ENCODE measurements around the gene SLC39A9.
A peak's percentile ranks its signal among the peaks of the same experiment; 100 is the strongest.

Gene SLC39A9, protein sequence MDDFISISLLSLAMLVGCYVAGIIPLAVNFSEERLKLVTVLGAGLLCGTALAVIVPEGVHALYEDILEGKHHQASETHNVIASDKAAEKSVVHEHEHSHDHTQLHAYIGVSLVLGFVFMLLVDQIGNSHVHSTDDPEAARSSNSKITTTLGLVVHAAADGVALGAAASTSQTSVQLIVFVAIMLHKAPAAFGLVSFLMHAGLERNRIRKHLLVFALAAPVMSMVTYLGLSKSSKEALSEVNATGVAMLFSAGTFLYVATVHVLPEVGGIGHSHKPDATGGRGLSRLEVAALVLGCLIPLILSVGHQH

DNA sequence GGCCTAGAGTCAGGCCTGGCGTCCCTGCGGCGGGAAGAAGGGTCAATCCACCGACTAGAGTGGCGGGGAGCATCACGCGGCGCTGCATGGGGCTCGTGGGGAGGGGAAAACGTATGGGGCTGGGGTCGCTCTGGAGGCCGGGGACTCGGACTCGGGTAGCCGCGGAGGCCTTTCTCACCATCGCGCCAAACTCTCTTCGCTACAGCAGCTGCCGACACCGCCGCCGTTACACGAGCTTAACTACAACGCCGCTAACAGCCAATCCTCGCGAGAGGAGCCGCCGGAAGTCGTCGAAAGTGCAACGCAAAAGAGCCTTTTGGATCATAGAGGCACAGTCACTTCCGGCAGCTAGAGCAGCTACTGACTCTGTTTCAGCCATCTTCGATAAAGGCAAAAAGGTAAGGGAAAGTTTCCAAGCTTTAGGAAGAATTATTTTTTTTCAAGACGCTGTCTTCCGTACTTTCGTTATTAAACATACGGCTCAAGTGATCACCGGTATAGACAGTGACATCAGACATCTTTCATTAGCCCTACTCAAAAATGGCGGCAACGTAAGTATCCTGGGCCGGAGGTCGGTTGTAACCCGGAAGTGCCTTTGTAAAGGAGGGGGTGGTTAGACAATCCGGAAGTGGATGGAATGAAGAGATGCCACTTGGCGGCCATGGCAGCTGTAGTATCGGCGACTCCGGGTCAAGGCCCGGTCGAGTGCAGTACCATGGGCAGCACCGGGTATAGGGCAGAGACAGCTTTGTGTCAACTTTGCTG lies at the start of gene SLC39A9, which contains the start of gene ERH:
TSS of gene SLC39A9 (plus strand) at position 640 of the 765 bp plus-strand sequence. CDS start 678 bp downstream, outside the sequence.
TSS of gene ERH (minus strand) at position 247 of the 765 bp plus-strand sequence. CDS start at position 181, 66 bp downstream.
- Mint-ChIP-seq H3K9me3 (no peaks in the 10 kb centered on the region), H3K27ac (peak within 1 kb of the TSS; percentile 95), H3K27me3 (no peaks in the 10 kb centered on the region), H3K4me3 (peak within 1 kb of the TSS; percentile 89), H3K4me1 (ENCODE audit: low read depth) (peaks cover 29% of the 10 kb centered on the region), H3K36me3 (ENCODE audit: low read depth) (peaks cover 48% of the 10 kb centered on the region)
- intact Hi-C loops (cut with micrococcal nuclease) = loop anchor here (1.0 kb wide), 1 partner anchor 62 kb away; no protein-coding TSS in a partner anchor

DNA sequence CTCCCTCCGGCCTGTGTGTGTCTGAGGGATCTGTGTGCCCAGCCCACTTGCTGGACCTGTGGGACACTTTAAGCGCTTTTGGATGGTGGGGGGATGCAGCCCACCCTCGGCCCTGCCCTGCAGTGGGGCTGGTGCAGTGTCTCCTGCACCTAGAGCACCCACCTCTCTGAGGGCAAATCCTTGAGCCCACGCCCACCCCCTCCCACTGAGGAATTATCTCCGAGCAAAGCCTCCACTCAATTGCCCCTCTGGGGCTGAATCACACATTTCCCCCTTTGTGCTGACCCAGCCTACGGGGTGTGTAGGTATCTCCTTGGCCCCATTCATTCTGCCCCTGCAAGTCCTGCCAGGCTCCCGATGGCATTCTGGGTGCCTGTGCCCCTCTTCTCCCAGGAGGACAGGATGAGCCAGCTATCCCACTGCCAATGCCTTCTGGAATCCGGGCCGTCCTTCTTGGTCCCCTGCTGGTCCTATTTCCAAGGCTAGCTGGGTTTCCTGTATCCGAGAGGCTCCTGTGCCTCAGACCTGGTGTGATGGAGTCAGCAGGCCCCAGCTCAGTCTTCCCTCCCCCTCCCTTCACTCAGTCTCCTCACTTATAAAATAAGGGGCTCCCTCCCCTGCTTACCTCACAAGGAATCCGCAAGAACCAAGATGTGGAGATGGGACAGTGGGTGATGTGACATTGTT lies 49.3 kb upstream of the SLC39A9 start:
- H3K9me3 Mint-ChIP-seq = no peaks in the 10 kb centered on the region
- H3K27ac Mint-ChIP-seq = no peak overlapping the region
- H3K36me3 Mint-ChIP-seq (ENCODE audit: low read depth) = no peaks in the 10 kb centered on the region
- H3K4me3 Mint-ChIP-seq = no peak overlapping the region
- intact Hi-C loops (cut with micrococcal nuclease) = loop anchor here (10.0 kb wide), 1 partner anchor 104 kb away; no protein-coding TSS in a partner anchor
- peaks cover 33% of the 10 kb centered on the region for H3K4me1 Mint-ChIP-seq (ENCODE audit: low read depth)
- peaks cover 16% of the 10 kb centered on the region for H3K27me3 Mint-ChIP-seq

DNA sequence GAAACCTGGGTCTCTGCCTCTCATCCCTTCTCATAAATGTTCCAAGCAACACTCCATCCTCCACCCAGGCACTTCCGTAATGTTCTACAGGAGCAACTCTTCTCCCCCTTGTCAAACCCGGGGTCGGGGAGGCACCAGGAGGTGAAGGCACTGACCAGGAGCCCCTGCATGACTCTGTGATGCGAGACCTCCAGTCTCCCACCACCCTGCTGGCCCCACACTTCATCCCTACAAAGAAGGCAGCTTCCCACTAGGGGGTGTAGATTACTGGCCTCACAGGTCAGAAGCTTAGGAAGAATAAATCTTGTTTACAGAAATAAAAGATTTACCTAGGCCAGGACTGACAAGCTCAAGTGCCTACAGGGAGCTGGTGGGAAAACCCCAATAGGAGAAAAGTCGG lies 47.6 kb upstream of the SLC39A9 start:
- Mint-ChIP-seq H3K27me3 (peaks cover 14% of the 10 kb centered on the region), H3K4me1 (ENCODE audit: low read depth) (peaks cover 38% of the 10 kb centered on the region), H3K27ac (peak overlapping the region; percentile 26), H3K4me3 (no peak overlapping the region), H3K9me3 (no peaks in the 10 kb centered on the region), H3K36me3 (ENCODE audit: low read depth) (no peaks in the 10 kb centered on the region)
- intact Hi-C loops (cut with micrococcal nuclease) = no loop called here

DNA sequence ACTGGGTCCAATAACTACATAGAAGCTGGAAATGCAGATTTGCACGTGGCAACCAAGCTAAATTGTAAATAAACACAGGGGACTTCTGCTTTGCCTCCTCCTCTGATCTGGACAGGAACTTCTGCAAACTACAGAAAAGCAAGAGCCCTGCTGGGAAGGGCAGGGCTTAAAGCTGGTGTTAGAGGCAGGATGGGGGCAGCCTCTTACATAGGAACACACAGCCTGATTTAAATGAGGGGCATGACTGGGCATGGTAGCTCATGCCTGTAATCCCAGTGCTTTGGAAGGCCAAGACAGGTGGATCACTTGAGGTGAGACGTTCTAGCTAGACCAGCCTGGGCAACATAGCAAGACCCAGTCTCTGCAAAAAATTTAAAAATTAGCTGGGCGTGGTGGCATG lies 47.1 kb upstream of the SLC39A9 start:
- no peaks in the 10 kb centered on the region for H3K36me3 Mint-ChIP-seq (ENCODE audit: low read depth)
- peak overlapping the region; percentile 26 for H3K27ac Mint-ChIP-seq
- peaks cover 14% of the 10 kb centered on the region for H3K27me3 Mint-ChIP-seq
- H3K4me3 Mint-ChIP-seq = no peak overlapping the region
- no peaks in the 10 kb centered on the region for H3K9me3 Mint-ChIP-seq
- intact Hi-C loops (cut with micrococcal nuclease) = no loop called here
- peaks cover 38% of the 10 kb centered on the region for H3K4me1 Mint-ChIP-seq (ENCODE audit: low read depth)

DNA sequence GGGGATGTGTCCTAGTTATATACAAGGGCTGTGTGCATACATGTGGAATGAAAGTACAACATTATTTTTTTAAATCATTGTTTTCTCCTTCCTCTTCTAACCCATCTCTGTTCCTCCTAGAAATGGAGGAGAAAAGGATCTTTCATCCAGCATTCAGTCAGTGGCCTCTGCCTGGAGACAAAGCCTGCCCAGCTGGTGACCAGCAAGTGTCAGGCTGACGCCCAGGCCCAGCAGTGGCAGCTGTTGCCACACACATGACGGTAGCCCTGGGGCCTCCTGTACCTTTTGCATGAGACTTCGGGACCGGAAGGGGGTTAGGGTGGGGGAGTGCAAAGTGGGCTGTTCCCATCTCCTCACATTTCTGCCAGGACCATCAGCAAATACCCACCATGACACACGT lies 46.6 kb upstream of the SLC39A9 start:
- intact Hi-C loops (cut with micrococcal nuclease) = no loop called here
- peaks cover 38% of the 10 kb centered on the region for H3K4me1 Mint-ChIP-seq (ENCODE audit: low read depth)
- H3K27me3 Mint-ChIP-seq = peaks cover 14% of the 10 kb centered on the region
- no peaks in the 10 kb centered on the region for H3K9me3 Mint-ChIP-seq
- no peak overlapping the region for H3K4me3 Mint-ChIP-seq
- H3K27ac Mint-ChIP-seq = peak overlapping the region; percentile 26
- no peaks in the 10 kb centered on the region for H3K36me3 Mint-ChIP-seq (ENCODE audit: low read depth)

DNA sequence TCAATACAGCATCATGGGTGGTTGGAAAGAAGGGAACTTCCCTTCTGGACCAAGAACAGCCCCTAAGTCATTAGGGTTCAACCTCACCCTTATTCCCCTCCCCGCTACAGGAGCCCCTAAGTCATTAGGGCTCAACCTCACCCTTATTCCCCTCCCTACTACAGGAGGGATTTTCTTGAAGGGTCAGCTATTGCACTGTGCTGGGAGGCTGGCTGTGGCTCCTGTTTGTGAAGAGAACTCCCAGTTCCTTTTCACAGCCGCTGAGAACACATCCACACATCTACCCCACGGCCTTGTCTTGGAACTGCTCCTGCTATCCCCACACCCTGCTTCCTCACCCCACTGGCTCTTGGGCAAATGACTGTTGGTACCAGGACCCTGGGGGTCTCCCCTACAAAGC lies 45.3 kb upstream of the SLC39A9 start:
- Mint-ChIP-seq H3K4me1 (ENCODE audit: low read depth) (peaks cover 38% of the 10 kb centered on the region), H3K36me3 (ENCODE audit: low read depth) (no peaks in the 10 kb centered on the region), H3K27ac (peak overlapping the region; percentile 26), H3K4me3 (no peak overlapping the region), H3K27me3 (peaks cover 11% of the 10 kb centered on the region), H3K9me3 (no peaks in the 10 kb centered on the region)
- intact Hi-C loops (cut with micrococcal nuclease) = no loop called here

DNA sequence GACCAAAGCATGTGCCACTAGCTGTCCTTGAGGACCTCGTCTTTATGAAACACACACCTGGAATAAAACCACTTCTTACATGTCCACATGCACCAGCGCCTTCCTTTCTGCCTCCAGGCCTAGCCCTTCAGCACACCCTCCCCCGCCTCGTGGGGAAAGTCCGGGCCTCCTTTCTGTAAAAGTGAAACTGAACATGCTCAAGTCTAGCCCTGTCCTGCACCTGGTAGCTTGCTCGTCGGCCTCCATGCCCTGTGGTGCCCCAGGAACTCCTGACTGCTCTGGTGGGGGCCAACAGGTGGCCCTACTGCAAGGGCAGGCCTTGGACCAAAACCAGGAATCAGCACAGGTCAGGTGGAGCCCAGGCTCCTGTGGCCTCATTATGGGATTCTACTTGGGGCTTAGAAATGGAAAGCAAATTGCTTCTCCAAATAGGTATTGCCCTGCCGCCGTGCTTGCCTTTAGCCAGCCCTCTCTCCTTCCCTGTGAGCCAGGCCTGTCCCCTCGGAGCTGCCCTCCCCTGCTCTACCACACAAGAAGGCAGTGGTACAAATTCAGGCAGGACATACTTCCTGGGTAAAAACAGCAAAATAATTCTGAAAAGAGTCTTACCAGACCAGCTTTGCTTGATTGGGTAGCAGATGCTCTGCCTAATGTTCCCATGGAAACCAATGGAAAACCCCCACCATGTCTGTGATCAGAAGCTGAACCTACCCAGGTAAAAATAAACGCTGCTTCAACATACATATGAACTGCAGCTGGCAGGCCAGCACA lies 43.9 kb upstream of the SLC39A9 start:
- intact Hi-C loops (cut with micrococcal nuclease) = no loop called here
- Mint-ChIP-seq H3K27me3 (peaks cover 13% of the 10 kb centered on the region), H3K4me3 (no peak overlapping the region), H3K4me1 (ENCODE audit: low read depth) (peaks cover 38% of the 10 kb centered on the region), H3K27ac (no peak overlapping the region), H3K36me3 (ENCODE audit: low read depth) (no peaks in the 10 kb centered on the region), H3K9me3 (no peaks in the 10 kb centered on the region)

DNA sequence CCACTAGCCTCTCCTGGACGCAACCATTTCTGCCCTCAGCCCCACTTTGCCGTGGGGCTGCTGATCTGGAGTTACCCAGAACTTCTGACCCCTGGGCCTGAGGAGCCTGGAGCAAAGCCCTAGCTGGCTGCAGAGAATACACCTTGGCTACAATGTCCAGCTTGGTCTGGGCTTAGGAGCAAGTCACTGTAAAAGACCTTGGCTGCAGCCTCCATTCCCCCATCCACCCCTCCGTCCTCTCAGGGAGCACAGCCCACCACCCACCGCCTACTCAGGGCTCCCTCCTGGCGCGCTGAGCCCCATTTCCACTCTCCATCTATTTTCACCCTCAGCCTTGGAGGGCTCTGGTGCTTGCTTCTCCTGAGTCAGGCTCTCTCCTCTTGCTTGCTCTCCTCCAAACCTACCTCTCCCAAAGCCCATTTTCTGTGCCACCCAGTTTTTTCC lies 43.3 kb upstream of the SLC39A9 start:
- no peak overlapping the region for H3K4me3 Mint-ChIP-seq

DNA sequence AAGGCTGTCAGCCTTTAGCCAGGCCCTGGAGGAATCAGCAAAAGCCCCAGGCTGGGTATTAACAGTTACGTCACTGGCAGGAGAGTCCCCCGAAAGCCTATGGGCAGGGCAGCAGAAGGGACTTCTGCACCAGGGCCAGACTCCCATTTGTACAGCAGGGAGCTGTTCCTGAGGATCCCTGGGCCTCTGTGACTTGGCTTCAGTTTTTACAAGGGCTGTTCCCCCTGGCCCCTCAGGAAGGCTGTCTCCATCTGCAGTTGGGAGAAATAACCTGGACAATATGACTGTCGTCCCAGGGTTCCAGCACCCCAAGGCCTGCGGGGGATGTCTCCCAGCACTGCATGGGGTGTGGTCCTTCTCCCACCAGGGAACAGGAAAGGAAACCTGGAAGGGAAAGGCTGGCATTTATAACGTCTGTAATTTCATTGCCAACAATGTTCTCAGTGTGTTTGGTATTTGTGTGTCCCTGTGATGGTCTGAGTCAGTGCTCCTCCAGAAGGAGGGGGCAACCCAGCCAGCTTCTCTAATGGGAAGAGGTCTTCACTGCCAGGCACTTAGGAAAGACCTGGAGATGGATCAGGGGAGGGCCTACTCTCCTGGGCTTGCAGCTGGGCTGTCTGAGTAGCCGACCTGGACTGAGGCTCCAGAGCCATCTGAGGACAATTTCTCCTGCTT lies 42.7 kb upstream of the SLC39A9 start:
- H3K9me3 Mint-ChIP-seq = no peaks in the 10 kb centered on the region
- no peak overlapping the region for H3K27ac Mint-ChIP-seq
- H3K27me3 Mint-ChIP-seq = peaks cover 14% of the 10 kb centered on the region
- no peaks in the 10 kb centered on the region for H3K36me3 Mint-ChIP-seq (ENCODE audit: low read depth)
- intact Hi-C loops (cut with micrococcal nuclease) = no loop called here
- no peak overlapping the region for H3K4me3 Mint-ChIP-seq
- H3K4me1 Mint-ChIP-seq (ENCODE audit: low read depth) = peaks cover 34% of the 10 kb centered on the region

More for the DNA sequence above, 43.3 kb upstream of the SLC39A9 start:
- peaks cover 13% of the 10 kb centered on the region for H3K27me3 Mint-ChIP-seq
- H3K27ac Mint-ChIP-seq = no peak overlapping the region
- H3K9me3 Mint-ChIP-seq = no peaks in the 10 kb centered on the region
- H3K36me3 Mint-ChIP-seq (ENCODE audit: low read depth) = no peaks in the 10 kb centered on the region
- intact Hi-C loops (cut with micrococcal nuclease) = no loop called here
- H3K4me1 Mint-ChIP-seq (ENCODE audit: low read depth) = peaks cover 38% of the 10 kb centered on the region

DNA sequence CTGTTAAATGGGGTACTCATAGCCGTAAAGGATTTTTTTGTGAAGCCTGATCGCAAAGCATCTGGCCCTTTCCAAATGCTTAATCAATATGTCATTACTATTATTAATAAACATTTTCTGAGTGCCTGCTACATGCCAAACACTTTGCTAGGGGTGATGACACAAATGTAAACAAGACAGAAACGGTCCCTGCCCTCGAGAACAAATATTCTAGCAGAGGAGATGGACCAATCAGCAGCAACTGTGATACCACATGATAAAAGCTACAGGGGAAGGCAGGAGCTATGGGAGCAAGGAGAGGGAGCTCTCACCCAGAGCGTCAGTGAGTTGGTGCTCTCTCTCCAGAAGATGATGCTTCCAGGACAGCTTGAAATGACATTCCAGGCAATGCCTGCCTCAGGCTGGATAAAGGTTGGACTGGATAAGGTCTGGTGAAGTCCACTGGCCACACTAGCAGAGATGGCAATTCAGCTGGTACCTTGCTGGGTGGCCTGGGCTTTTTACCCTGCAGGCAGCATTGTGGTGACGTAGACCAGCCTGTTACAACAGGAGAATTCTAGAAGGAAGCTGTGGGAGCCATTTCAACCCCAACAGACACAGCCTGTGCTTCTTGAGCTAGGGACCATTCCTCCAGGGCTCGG lies 41.5 kb upstream of the SLC39A9 start:
- Mint-ChIP-seq H3K4me1 (ENCODE audit: low read depth) (peaks cover 21% of the 10 kb centered on the region), H3K36me3 (ENCODE audit: low read depth) (no peaks in the 10 kb centered on the region), H3K27me3 (peaks cover 13% of the 10 kb centered on the region), H3K9me3 (no peaks in the 10 kb centered on the region), H3K4me3 (no peak overlapping the region), H3K27ac (no peak overlapping the region)
- intact Hi-C loops (cut with micrococcal nuclease) = no loop called here

DNA sequence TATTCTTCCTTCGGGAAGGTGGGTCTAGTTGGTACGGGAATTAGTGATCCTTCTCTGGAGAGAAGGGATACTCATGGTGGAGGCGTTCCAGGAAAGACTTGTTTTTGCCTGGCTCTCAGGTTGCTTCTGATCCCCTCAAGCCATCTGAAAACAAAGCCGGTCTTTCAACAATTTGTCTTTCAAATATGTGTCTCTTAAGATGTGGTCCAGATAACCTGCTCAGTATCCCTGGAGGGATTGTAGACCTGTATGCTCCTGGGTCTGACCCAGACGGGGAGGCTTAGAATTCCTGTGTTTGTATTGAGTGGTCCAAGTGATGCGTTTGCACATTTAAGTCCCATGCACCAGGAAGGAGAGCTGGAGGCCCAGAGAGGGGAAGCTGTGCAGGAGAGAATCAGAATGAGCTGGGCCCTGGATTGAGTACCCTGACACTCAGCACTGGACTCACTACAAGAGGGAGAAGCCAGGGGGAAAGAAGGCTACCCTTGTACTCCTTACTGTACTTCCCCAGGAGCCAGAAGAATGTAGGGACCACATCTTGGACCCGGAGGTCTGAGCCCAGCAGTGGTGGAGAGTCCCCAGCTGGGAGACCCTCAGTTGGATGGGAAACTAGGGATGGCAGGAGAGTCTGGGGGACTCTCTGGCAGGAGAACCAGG lies 40.8 kb upstream of the SLC39A9 start:
- intact Hi-C loops (cut with micrococcal nuclease) = no loop called here
- peaks cover 13% of the 10 kb centered on the region for H3K27me3 Mint-ChIP-seq
- H3K27ac Mint-ChIP-seq = no peak overlapping the region
- H3K4me1 Mint-ChIP-seq (ENCODE audit: low read depth) = peaks cover 15% of the 10 kb centered on the region
- no peak overlapping the region for H3K4me3 Mint-ChIP-seq
- H3K36me3 Mint-ChIP-seq (ENCODE audit: low read depth) = no peaks in the 10 kb centered on the region
- H3K9me3 Mint-ChIP-seq = no peaks in the 10 kb centered on the region

DNA sequence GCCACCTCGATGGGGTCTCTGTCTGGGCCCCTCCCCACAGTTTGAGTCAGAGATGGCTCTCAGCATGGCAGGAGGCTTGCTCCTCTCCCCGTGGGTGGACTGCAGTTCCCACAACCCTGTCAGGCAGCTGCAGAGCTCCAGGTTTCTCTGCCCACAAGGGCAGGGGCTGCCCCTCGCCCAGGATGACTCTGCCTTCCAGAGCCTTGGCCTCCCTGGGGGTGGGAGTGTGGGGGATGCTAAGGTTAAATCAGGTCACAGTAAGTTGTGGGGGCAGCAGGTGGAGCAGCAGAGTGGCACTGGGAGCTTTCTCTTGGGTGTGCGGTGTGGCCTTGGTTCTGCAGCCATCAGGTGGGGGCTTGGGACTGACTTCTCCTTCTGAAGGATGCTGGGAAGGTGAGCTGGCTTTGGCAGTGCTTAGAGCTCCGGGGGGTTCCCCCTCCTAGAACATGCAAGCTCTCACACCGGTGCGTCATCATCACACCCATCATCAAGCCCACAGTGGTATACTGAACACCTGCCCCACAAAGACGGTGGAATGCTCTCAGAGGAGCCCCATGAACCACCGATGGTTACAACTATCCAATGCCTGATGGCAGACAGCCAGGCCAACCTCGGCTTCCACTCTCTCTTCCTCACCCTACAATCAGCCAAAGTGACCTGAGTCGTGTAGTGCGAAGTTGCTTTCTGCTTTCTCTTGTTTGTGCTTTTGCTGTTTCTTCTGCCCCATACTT lies 40.1 kb upstream of the SLC39A9 start:
- H3K4me1 Mint-ChIP-seq (ENCODE audit: low read depth) = peaks cover 9% of the 10 kb centered on the region
- no peaks in the 10 kb centered on the region for H3K36me3 Mint-ChIP-seq (ENCODE audit: low read depth)
- intact Hi-C loops (cut with micrococcal nuclease) = no loop called here
- H3K4me3 Mint-ChIP-seq = no peak overlapping the region
- no peaks in the 10 kb centered on the region for H3K9me3 Mint-ChIP-seq
- H3K27ac Mint-ChIP-seq = no peak overlapping the region
- peaks cover 15% of the 10 kb centered on the region for H3K27me3 Mint-ChIP-seq
